K562 (cell line): Measurements from ENCODE around the gene ZFP36. TPM values are rescaled to one million over a fixed set of nuclear protein-coding genes. Genes with fewer than 3 reads are reported as not detected.

Experiments
- ATAC-seq: fragments of 200-7000 bp; cut with Tn5 transposase; 3 replicates; pipeline ENCODE4 v1.9.1; 2020; ENCODE audit warnings: moderate library complexity
- BruUV-seq: library from RNA; stranded (reverse); fragments of 400-500 nt; replicated peaks from 2 replicates; lab custom pipeline; 2021; lab: Mats Ljungman, UMichigan
- CTCF ChIA-PET: fragments of 300-600 bp; formaldehyde crosslinking; extraction: SDS; loops from one replicate; lab custom pipeline; 2021; ENCODE audit warnings: low intra/inter-chr PET ratio; lab: Yijun Ruan, JAX
- POLR2A ChIA-PET: fragments of 300-600, 350-650 bp; sonication (Branson Sonifier 250); formaldehyde crosslinking; extraction: SDS; loops from one replicate; lab custom pipeline; 2021; ENCODE audit warnings: antibody characterized with exemption, inconsistent platforms; lab: Yijun Ruan, JAX
- DNase-seq, 4 experiments: peaks; one replicate each; pipeline versions ENCODE4 v3.0.0 to v3.0.0-alpha.2; 2011 to 2018; ENCODE audit warnings: low spot score in 3 of 4, mixed read lengths in 3 of 4; ENCODE audit errors: extremely low read depth in 1 of 4
- FAIRE-seq: peaks from 2 replicates; lab custom pipeline; 2011; peaks lifted over from hg19 to GRCh38; lab: Jason Lieb, UNC
- H2AFZ ChIP-seq: 2 replicates; pipeline ENCODE4 v1.6.0; 2011; ENCODE audit warnings: low read depth, low read length, control low read depth, inconsistent platforms
- H3K27ac ChIP-seq: fragments of 200-600 bp; 3 replicates; pipeline ENCODE4 v1.8.0; 2011; ENCODE audit warnings: low read depth, mild to moderate bottlenecking, control low read depth, inconsistent platforms, low read length, moderate library complexity, mixed read lengths; ENCODE audit errors: extremely low read depth
- H3K27me3 ChIP-seq, 2 experiments: fragments of 300-600 bp in 1 of 2; 2 replicates in 1 of 2; 3 replicates in 1 of 2; pipeline versions ENCODE4 v1.6.0 to v1.8.0; 2011; ENCODE audit warnings: inconsistent platforms in 2 of 2, low read length in 2 of 2, mild to moderate bottlenecking in 1 of 2, mixed read lengths in 1 of 2, moderate library complexity in 1 of 2; ENCODE audit not compliant: control insufficient read depth in 2 of 2, insufficient read depth in 2 of 2
- H3K36me3 ChIP-seq: fragments of 300-600 bp; 3 replicates; pipeline ENCODE4 v1.8.0; 2011; ENCODE audit warnings: mild to moderate bottlenecking, low read length, inconsistent platforms; ENCODE audit not compliant: control insufficient read depth, insufficient read depth
- H3K4me1 ChIP-seq, 2 experiments: fragments of 200-600 bp in 1 of 2; replicated peaks in 1 of 2; 2 replicates in 1 of 2; 3 replicates in 1 of 2; pipeline versions ENCODE4 v1.5.1 to v1.8.0; 2011; ENCODE audit warnings: inconsistent platforms in 2 of 2, low read length in 2 of 2, mild to moderate bottlenecking in 1 of 2, mixed read lengths in 1 of 2, moderate library complexity in 1 of 2; ENCODE audit not compliant: control insufficient read depth in 2 of 2, insufficient read depth in 2 of 2
- H3K4me2 ChIP-seq: 2 replicates; pipeline ENCODE4 v1.6.1; 2011; ENCODE audit warnings: low read length, control low read depth, inconsistent platforms, mixed read lengths; ENCODE audit not compliant: insufficient read depth
- H3K4me3 ChIP-seq: fragments of 200-600 bp; sonication (generic), shearing (Covaris generic); 2 replicates; pipeline ENCODE4 v1.5.1; 2016; ENCODE audit warnings: control low read depth, inconsistent platforms
- H3K79me2 ChIP-seq: fragments of 200-600 bp; 3 replicates; pipeline ENCODE4 v1.8.0; 2011; ENCODE audit warnings: low read length, inconsistent platforms; ENCODE audit not compliant: control insufficient read depth, insufficient read depth
- H3K9ac ChIP-seq, 2 experiments: 2 replicates each; pipeline versions ENCODE4 v1.6.0 to v1.6.1; 2011; ENCODE audit warnings: low read depth in 2 of 2, low read length in 2 of 2, control low read depth in 1 of 2, inconsistent platforms in 1 of 2, mild to moderate bottlenecking in 1 of 2, mixed read lengths in 1 of 2; ENCODE audit not compliant: insufficient read depth in 1 of 2
- H3K9me1 ChIP-seq: one replicate; pipeline ENCODE4 v1.6.0; 2011; ENCODE audit warnings: inconsistent platforms, mild to moderate bottlenecking, low read length, moderate library complexity; ENCODE audit not compliant: control insufficient read depth, insufficient read depth
- H3K9me3 ChIP-seq: replicated peaks from 2 replicates; pipeline ENCODE4 v1.5.1; 2011; ENCODE audit warnings: low read depth, low read length, inconsistent platforms; ENCODE audit not compliant: control insufficient read depth, insufficient read depth
- H4K20me1 ChIP-seq: replicated peaks from 2 replicates; pipeline ENCODE4 v1.6.1; 2011; ENCODE audit warnings: low read length, inconsistent platforms, mixed read lengths; ENCODE audit not compliant: control insufficient read depth, insufficient read depth
- ARID4B ChIP-seq: sonication (generic); formaldehyde crosslinking; IDR thresholded peaks from 2 replicates; pipeline ENCODE4 v1.8.0; 2022; ENCODE audit warnings: mild to moderate bottlenecking, missing genetic modification reagents
- COPS2 ChIP-seq: fragments of 450-650 bp; conservative IDR thresholded peaks from 2 replicates; pipeline ENCODE4 v1.6.1; 2016; ENCODE audit warnings: mild to moderate bottlenecking, moderate library complexity
- GABPB1 ChIP-seq: sonication (generic); formaldehyde crosslinking; IDR thresholded peaks from 2 replicates; pipeline ENCODE4 v1.8.0; 2022; ENCODE audit warnings: mild to moderate bottlenecking, missing genetic modification reagents
- MCM7 ChIP-seq, 2 experiments: fragments of 450-650 bp; IDR thresholded peaks; 2 replicates each; pipeline ENCODE4 v1.6.1; 2016 to 2018
- NCOR1 ChIP-seq: fragments of 450-650 bp; IDR thresholded peaks from 2 replicates; pipeline ENCODE4 v1.6.1; 2016; ENCODE audit warnings: mild to moderate bottlenecking, moderate library complexity
- NFE2 ChIP-seq: IDR thresholded peaks from 2 replicates; pipeline ENCODE4 v1.6.1; 2014; ENCODE audit warnings: antibody characterized with exemption, low read depth
- SIN3B ChIP-seq: fragments of 450-650 bp; IDR thresholded peaks from 2 replicates; pipeline ENCODE4 v1.6.1; 2017; ENCODE audit warnings: low read depth, mild to moderate bottlenecking, moderate library complexity
- TAF7 ChIP-seq: fragments of 450-650 bp; IDR thresholded peaks from 2 replicates; pipeline ENCODE4 v1.6.1; 2016; ENCODE audit warnings: missing genetic modification characterization, missing compliant biosample characterization
- ZBTB8A ChIP-seq: fragments of 450-650 bp; IDR thresholded peaks from 2 replicates; pipeline ENCODE4 v1.6.1; 2018; ENCODE audit warnings: mild to moderate bottlenecking, moderate library complexity; ENCODE audit not compliant: partially characterized antibody
- ZNF124 ChIP-seq: sonication (generic); formaldehyde crosslinking; IDR thresholded peaks from 2 replicates; pipeline ENCODE4 v1.8.1; 2022; ENCODE audit warnings: missing genetic modification reagents
- ZNF444 ChIP-seq: fragments of 250-450 bp; sonication (Bioruptor Pico); IDR thresholded peaks from 2 replicates; pipeline ENCODE4 v1.4.0; 2020; ENCODE audit warnings: mild to moderate bottlenecking, moderate library complexity
- ZNF551 ChIP-seq: fragments of 250-450 bp; sonication (Bioruptor Pico); IDR thresholded peaks from 2 replicates; pipeline ENCODE4 v1.5.0; 2021; ENCODE audit warnings: mild to moderate bottlenecking, moderate library complexity
- ZNF740 ChIP-seq, 3 experiments: fragments of 200-800 bp in 1 of 3; sonication (Bioruptor generic) in 1 of 3; sonication (generic) in 1 of 3; formaldehyde crosslinking in 1 of 3; IDR thresholded peaks; 2 replicates each; pipeline versions ENCODE4 v1.6.1 to v1.8.0; 2016 to 2022; ENCODE audit warnings: mild to moderate bottlenecking in 2 of 3, missing compliant biosample characterization in 2 of 3, missing genetic modification characterization in 2 of 3, missing genetic modification reagents in 1 of 3
- WGBS: fragments of 100-300 bp; shearing (Covaris generic); methylation state at CpG from one replicate; pipeline ENCODE4 v1.1.6; 2016; ENCODE audit warnings: low coverage, mixed read lengths; ENCODE audit not compliant: insufficient coverage; ENCODE audit errors: missing lambda C conversion rate; 5-methylcytosine and 5-hydroxymethylcytosine counted together
- in situ Hi-C: fragments of 300-500 bp; cut with MboI; formaldehyde crosslinking; loops from 4 replicates; pipeline ENCODE4 v1.15.0; 2018; ENCODE audit warnings: inconsistent platforms, mixed read lengths
- intact Hi-C: fragments of 100-400 bp; cut with micrococcal nuclease; formaldehyde crosslinking; loops from 2 replicates; pipeline ENCODE4 v1.14.2; 2022
- polyA plus RNA-seq, 8 experiments: library from polyadenylated mRNA; depleted of rRNA in 4 of 8; stranded (reverse) in 5 of 8; unstranded in 3 of 8; fragments of >200 nt; fragmentation: Nextera tagmentation in 2 of 8; fragmentation: Illumina TruSeq in 1 of 8; extraction: Ambion mirVana in 2 of 8; extraction: Trizol in 1 of 8; gene quantifications; 2 replicates each; pipeline versions ENCODE4 v1.2.1 to v1.2.3, GENCODE V29; 2011 to 2014; ENCODE audit warnings: inconsistent platforms in 1 of 8, missing spikeins in 1 of 8
- total RNA-seq, 7 experiments: library from RNA; depleted of rRNA in 6 of 7; stranded (reverse); fragments of >200 nt in 6 of 7; fragmentation: Illumina TruSeq in 2 of 7; extraction: Trizol in 2 of 7; gene quantifications; 2 replicates each; pipeline versions ENCODE4 v1.2.1 to v1.2.3, GENCODE V29; 2011 to 2021; ENCODE audit warnings: low replicate concordance in 1 of 7

ZFP36 gene
- total and polyA plus RNA-seq, 9 of the 15 experiments (the other 6 are each of a cell fraction or from before 2014, with no cell fraction given) = 1.0 to 20.1 (median 3.5) TPM

- no peak for TF ChIP-seq NCOR1
These were observed 2.0 kb downstream of the ZFP36 start (continued) for GRCh38 chr19:39408392-39409207.

- Histone ChIP-seq H3K9me1 (no peaks in the 10 kb centered on the region), H3K79me2 (peaks cover 60% of the 10 kb centered on the region), H3K36me3 (peaks cover 13% of the 10 kb centered on the region; the same call in 1 of the 3 replicates), H3K4me3 (peak overlapping the region; percentile 61), H2AFZ (peak overlapping the region; percentile 85), H3K9me3 (no peaks in the 10 kb centered on the region), H3K27ac (peak overlapping the region; percentile 98), H3K4me2 (peak overlapping the region; percentile 85), H3K27me3 (no peaks in the 10 kb centered on the region), H3K9ac (peak overlapping the region; percentile 91 to 94), H3K4me1 (peaks cover 50 to 76% of the 10 kb centered on the region in 2 experiments), H4K20me1 (peaks cover 4% of the 10 kb centered on the region; the same call in 1 of the 2 replicates)
- ATAC-seq = peak; percentile 32
- CTCF ChIA-PET = interaction anchor here (0.6 kb wide), 1 partner anchor 69 kb away, joined by 4 read pairs; no protein-coding TSS in a partner anchor
- under 1% methylated on average over 32 of the region's 52 CpGs for WGBS
- POLR2A ChIA-PET = interaction anchor here (1.0 to 4.0 kb wide), 5 partner anchors 11 to 88 kb away, joined by 6 to 18 read pairs (median 12); partner anchors contain the start of genes MED29, PAF1 and RPS16
- peak; percentile 63 to 84 (median 74) for DNase-seq
- intact Hi-C loops (loop anchor here (2.0 to 5.0 kb wide), 4 partner anchors 67 to 287 kb away; partner anchors contain the start of gene SAMD4B), in situ Hi-C loops (no loop called here)
- FAIRE-seq = no peak
- no TSS peak for BruUV-seq
- TF ChIP-seq MCM7 (IDR thresholded peaks at IDR 0.05) (no peak), ZNF444 (no peak), SIN3B (peak; percentile 20; the same call in 1 of the 2 replicates), GABPB1 (CRISPR knock-in tag) (peak; percentile 85), ARID4B (CRISPR knock-in tag) (no peak), ZBTB8A (no peak), NFE2 (no peak), ZNF551 (no peak), ZNF740 (CRISPR knock-in tag; IDR thresholded peaks at IDR 0.05) (no peak), ZNF740 (tag; IDR thresholded peaks at IDR 0.05) (no peak), COPS2 (no peak), ZNF124 (no peak), TAF7 (tag) (no peak)
These were observed 2.8 kb downstream of the ZFP36 start for GRCh38 chr19:39409208-39410016.
